GM12865 (cell line): ENCODE data around the gene ZCCHC17.
"Not testable (repeated sequence)": the region's sequence is repeated elsewhere in the genome, so short reads cannot be mapped to it uniquely, and the experiment has no call there.

Experiments
- DNase-seq: peaks from one replicate; pipeline ENCODE4 v3.0.0; 2010; ENCODE audit warnings: low read depth
- H3K4me3 ChIP-seq: 2 replicates; pipeline ENCODE4 v1.5.1; 2011; ENCODE audit warnings: mild to moderate bottlenecking, low read depth, low read length, control low read depth
- TF ChIP-seq, protein P1 (sequence below): IDR thresholded peaks from 2 replicates; pipeline ENCODE4 v1.5.1; 2011; ENCODE audit warnings: low read length, control low read depth, low read depth, inconsistent platforms; ENCODE audit not compliant: insufficient read depth; ENCODE audit errors: missing control alignments

The ZCCHC17 gene

DNA sequence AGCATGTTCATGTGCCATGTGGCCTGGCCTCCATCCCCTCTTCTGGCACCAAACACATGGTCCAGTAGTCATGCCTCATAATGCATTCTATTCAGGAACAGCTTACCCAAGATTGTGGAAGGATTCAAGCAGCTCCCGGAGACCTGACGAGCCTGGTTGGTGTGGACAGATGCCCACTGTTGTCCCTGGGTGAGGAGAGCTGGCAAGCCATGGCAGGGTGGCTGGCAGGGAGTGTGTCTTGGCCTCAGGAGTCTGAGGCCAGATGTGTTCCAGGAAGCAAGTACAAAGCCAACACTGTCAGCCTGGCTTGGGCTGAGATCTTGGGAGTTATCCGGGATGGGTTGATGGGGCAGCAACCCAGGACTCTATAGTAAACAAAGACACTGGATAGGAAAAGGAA lies 83.3 kb downstream of the ZCCHC17 start:
- no peak for DNase-seq
- TF ChIP-seq, protein P1, sequence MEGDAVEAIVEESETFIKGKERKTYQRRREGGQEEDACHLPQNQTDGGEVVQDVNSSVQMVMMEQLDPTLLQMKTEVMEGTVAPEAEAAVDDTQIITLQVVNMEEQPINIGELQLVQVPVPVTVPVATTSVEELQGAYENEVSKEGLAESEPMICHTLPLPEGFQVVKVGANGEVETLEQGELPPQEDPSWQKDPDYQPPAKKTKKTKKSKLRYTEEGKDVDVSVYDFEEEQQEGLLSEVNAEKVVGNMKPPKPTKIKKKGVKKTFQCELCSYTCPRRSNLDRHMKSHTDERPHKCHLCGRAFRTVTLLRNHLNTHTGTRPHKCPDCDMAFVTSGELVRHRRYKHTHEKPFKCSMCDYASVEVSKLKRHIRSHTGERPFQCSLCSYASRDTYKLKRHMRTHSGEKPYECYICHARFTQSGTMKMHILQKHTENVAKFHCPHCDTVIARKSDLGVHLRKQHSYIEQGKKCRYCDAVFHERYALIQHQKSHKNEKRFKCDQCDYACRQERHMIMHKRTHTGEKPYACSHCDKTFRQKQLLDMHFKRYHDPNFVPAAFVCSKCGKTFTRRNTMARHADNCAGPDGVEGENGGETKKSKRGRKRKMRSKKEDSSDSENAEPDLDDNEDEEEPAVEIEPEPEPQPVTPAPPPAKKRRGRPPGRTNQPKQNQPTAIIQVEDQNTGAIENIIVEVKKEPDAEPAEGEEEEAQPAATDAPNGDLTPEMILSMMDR: no peak
- no peak overlapping the region for H3K4me3 ChIP-seq

GRCh38 chr1:31381394-31382294 lies 84.8 kb downstream of the ZCCHC17 start:
- DNase-seq: no peak
- TF ChIP-seq, protein P1: no peak
- no peak overlapping the region for H3K4me3 ChIP-seq

- no peak overlapping the region for H3K4me3 ChIP-seq
- DNase-seq: no peak
- TF ChIP-seq, protein P1: no peak
Measured at GRCh38 chr1:31382379-31382989, 85.7 kb downstream of the ZCCHC17 start.

DNA sequence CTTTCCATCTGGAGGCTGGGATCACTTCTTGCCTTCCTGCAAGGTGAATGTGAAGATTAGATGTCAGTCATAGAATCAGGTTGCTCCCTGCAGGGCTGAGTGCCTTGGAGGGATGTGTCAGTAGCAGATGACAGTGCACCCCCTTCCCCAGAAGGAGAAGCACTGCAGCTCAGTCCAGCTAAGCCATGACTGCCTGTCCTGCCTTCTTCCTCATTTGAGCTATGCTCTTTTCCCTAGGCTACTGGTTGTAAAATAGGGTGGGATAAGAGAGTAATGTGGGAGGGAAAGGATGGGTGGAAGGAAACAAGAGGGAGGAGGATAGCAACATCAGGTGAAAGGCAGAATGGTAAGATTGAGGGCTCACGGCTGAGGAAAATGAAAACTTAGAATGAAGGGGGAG lies 87.1 kb downstream of the ZCCHC17 start:
- DNase-seq: no peak
- no peak overlapping the region for H3K4me3 ChIP-seq
- TF ChIP-seq, protein P1: no peak

DNA sequence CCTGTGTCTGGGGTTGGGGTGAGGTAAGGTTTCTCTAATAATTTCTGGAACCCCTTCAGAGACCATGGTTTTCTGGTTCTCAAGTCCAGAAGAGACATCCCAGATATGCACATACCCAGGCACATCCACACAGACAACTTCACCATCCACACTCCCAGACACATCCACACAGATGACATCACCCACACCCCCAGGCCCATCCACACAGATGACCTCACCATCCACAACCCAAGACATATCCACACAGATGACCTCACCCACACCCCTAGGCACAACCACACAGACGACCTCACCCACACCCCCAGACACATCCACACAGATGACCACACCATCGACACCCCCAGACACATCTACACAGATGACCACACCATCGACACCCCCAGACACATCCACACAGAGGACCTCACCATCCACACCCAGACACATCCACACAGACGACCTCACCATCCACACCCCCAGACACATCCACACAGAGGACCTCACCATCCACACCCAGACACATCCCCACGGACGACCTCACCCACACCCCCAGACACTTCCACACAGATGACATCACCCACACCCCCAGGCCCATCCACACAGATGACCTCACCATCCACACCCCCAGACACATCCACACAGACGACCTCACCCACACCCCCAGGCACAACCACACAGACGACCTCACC lies 89.9 kb downstream of the ZCCHC17 start:
- not testable (repeated sequence) for DNase-seq, H3K4me3 ChIP-seq

GRCh38 chr1:31387612-31388011 lies 90.8 kb downstream of the ZCCHC17 start:
- TF ChIP-seq, protein P1: no peak
- no peak overlapping the region for H3K4me3 ChIP-seq
- no peak for DNase-seq

- TF ChIP-seq, protein P1: no peak
- no peak for DNase-seq
- no peak overlapping the region for H3K4me3 ChIP-seq
Measured at GRCh38 chr1:31389616-31390015, 92.8 kb downstream of the ZCCHC17 start.
